ENCODE data around the gene MAP2K5. TPM values are rescaled to one million over a fixed set of nuclear protein-coding genes. Genes with fewer than 3 reads are reported as not detected.

The MAP2K5 gene
- total RNA-seq, 2 donors from 2014 or later: 19.1 to 23.0 TPM

GRCh38 chr15:67579967-67580366 lies 37.5 kb downstream of the MAP2K5 start:
- DNase-seq: no peak
- intact Hi-C loops (cut with DNase I, micrococcal nuclease): no loop called here
- no peak for ATAC-seq

- DNase-seq: no peak
- intact Hi-C loops (cut with DNase I, micrococcal nuclease): no loop called here
- ATAC-seq: no peak
Measured at GRCh38 chr15:67584157-67584556, 41.7 kb downstream of the MAP2K5 start.

GRCh38 chr15:67585681-67586080 lies 43.2 kb downstream of the MAP2K5 start:
- ATAC-seq: no peak
- intact Hi-C loops (cut with DNase I, micrococcal nuclease): no loop called here

GRCh38 chr15:67587331-67587730 lies 44.8 kb downstream of the MAP2K5 start:
- DNase-seq: no peak
- no peak for ATAC-seq

More at GRCh38 chr15:67585681-67586080, 43.2 kb downstream of the MAP2K5 start:
- DNase-seq: no peak

GRCh38 chr15:67587754-67588153 lies 45.3 kb downstream of the MAP2K5 start:
- DNase-seq (no peak), ATAC-seq (no peak)
- intact Hi-C loops (cut with DNase I, micrococcal nuclease): no loop called here

More at GRCh38 chr15:67587331-67587730, 44.8 kb downstream of the MAP2K5 start:
- intact Hi-C loops (cut with DNase I, micrococcal nuclease): no loop called here

GRCh38 chr15:67590191-67590590 lies 47.7 kb downstream of the MAP2K5 start:
- DNase-seq (no peak), ATAC-seq (no peak)
- intact Hi-C loops (cut with DNase I, micrococcal nuclease): no loop called here

- intact Hi-C loops (cut with DNase I, micrococcal nuclease): no loop called here
- DNase-seq: no peak
- no peak for ATAC-seq
Measured at GRCh38 chr15:67592245-67592644, 49.7 kb downstream of the MAP2K5 start.

- ATAC-seq (no peak), DNase-seq (no peak)
- intact Hi-C loops (cut with DNase I, micrococcal nuclease): no loop called here
Measured at GRCh38 chr15:67593562-67593961, 51.1 kb downstream of the MAP2K5 start.

GRCh38 chr15:67594770-67595169 lies 52.3 kb downstream of the MAP2K5 start:
- intact Hi-C loops (cut with DNase I, micrococcal nuclease): no loop called here
- no peak for ATAC-seq
- DNase-seq: no peak

- intact Hi-C loops (cut with DNase I, micrococcal nuclease): no loop called here
- DNase-seq (no peak), ATAC-seq (no peak)
Measured at GRCh38 chr15:67595572-67595971, 53.1 kb downstream of the MAP2K5 start.

- ATAC-seq (no peak), DNase-seq (no peak)
- intact Hi-C loops (cut with DNase I, micrococcal nuclease): no loop called here
Measured at GRCh38 chr15:67601073-67601472, 58.6 kb downstream of the MAP2K5 start.

GRCh38 chr15:67603063-67603462 lies 60.6 kb downstream of the MAP2K5 start:
- intact Hi-C loops (cut with DNase I, micrococcal nuclease): no loop called here
- DNase-seq (no peak), ATAC-seq (no peak)

GRCh38 chr15:67605871-67606270 lies 63.4 kb downstream of the MAP2K5 start:
- no peak for DNase-seq
- intact Hi-C loops (cut with DNase I, micrococcal nuclease): no loop called here
- ATAC-seq: no peak

- intact Hi-C loops (cut with DNase I, micrococcal nuclease): no loop called here
- no peak for DNase-seq
- no peak for ATAC-seq
Measured at GRCh38 chr15:67606742-67607141, 64.2 kb downstream of the MAP2K5 start.

GRCh38 chr15:67607329-67607728 lies 64.8 kb downstream of the MAP2K5 start:
- intact Hi-C loops (cut with DNase I, micrococcal nuclease): no loop called here

GRCh38 chr15:67607959-67608637 lies 65.6 kb downstream of the MAP2K5 start:
- DNase-seq (peak; percentile 54 to 75), ATAC-seq (peak; percentile 94)
- intact Hi-C loops (cut with DNase I, micrococcal nuclease): no loop called here

More at GRCh38 chr15:67607329-67607728, 64.8 kb downstream of the MAP2K5 start:
- no peak for DNase-seq
- no peak for ATAC-seq

- DNase-seq: no peak
- intact Hi-C loops (cut with DNase I, micrococcal nuclease): no loop called here
Measured at GRCh38 chr15:67608638-67608959, 66.1 kb downstream of the MAP2K5 start.

GRCh38 chr15:67611370-67612369 lies 69.2 kb downstream of the MAP2K5 start:
- intact Hi-C loops (cut with DNase I, micrococcal nuclease): no loop called here
- ATAC-seq (peak; percentile 71), DNase-seq (no peak)

More at GRCh38 chr15:67608638-67608959, 66.1 kb downstream of the MAP2K5 start:
- ATAC-seq: peak; percentile 10

GRCh38 chr15:67613211-67613610 lies 70.7 kb downstream of the MAP2K5 start:
- no peak for DNase-seq
- intact Hi-C loops (cut with DNase I, micrococcal nuclease): no loop called here
- no peak for ATAC-seq

GRCh38 chr15:67613708-67614107 lies 71.2 kb downstream of the MAP2K5 start:
- no peak for DNase-seq

More at GRCh38 chr15:67613708-67614107, 71.2 kb downstream of the MAP2K5 start:
- intact Hi-C loops (cut with DNase I, micrococcal nuclease): no loop called here
- no peak for ATAC-seq

All from left colon (tissue), 2 donors.